A549 (cell line): ENCODE data around the gene GPR78. TPM values are rescaled to one million over a fixed set of nuclear protein-coding genes. Genes with fewer than 3 reads are reported as not detected.
A peak's percentile ranks its signal among the peaks of the same experiment; 100 is the strongest.

Experiments
- ATAC-seq, 2 experiments: fragments of 200-7000 bp in 1 of 2; fragments of >200 bp in 1 of 2; cut with Nextera tagmentation in 1 of 2; cut with Tn5 transposase in 1 of 2; 3 replicates each; pipeline versions ENCODE4 v1.8.0 to v1.9.1; 2018 to 2020; ENCODE audit warnings: mild to moderate bottlenecking in 1 of 2, moderate library complexity in 1 of 2
- CTCF ChIA-PET: fragments of 300-600 bp; sonication (Branson Sonifier 250); formaldehyde crosslinking; extraction: SDS; loops from one replicate; lab custom pipeline; 2021; ENCODE audit warnings: antibody characterized with exemption, inconsistent platforms; lab: Yijun Ruan, JAX
- POLR2A ChIA-PET: fragments of 350-600 bp; formaldehyde crosslinking; extraction: SDS; loops from one replicate; lab custom pipeline; 2021; ENCODE audit warnings: antibody characterized with exemption, inconsistent platforms; lab: Yijun Ruan, JAX
- DNase-seq, 2 experiments: peaks; one replicate each; pipeline versions ENCODE4 v3.0.0 to v3.0.0-alpha.2; 2011 to 2016; ENCODE audit warnings: low read depth in 1 of 2, low spot score in 1 of 2
- FAIRE-seq: peaks from 2 replicates; lab custom pipeline; 2011; peaks lifted over from hg19 to GRCh38; lab: Jason Lieb, UNC
- H3K27ac ChIP-seq, 2 experiments: fragments of >200 bp; sonication (Bioruptor Twin); formaldehyde crosslinking; 3 replicates each; pipeline ENCODE4 v1.5.1; 2016 to 2017
- H3K4me1 ChIP-seq: fragments of >200 bp; sonication (Bioruptor Twin); formaldehyde crosslinking; 3 replicates; pipeline ENCODE4 v1.6.1; 2016
- H3K4me2 ChIP-seq: fragments of >200 bp; sonication (Bioruptor Twin); formaldehyde crosslinking; 3 replicates; pipeline ENCODE4 v1.6.1; 2016
- H3K4me3 ChIP-seq: fragments of >200 bp; sonication (Bioruptor Twin); formaldehyde crosslinking; 3 replicates; pipeline ENCODE4 v1.5.1; 2016
- H3K9me3 ChIP-seq: fragments of >200 bp; sonication (Bioruptor Twin); formaldehyde crosslinking; 3 replicates; pipeline ENCODE4 v1.6.1; 2016
- BCL3 ChIP-seq: fragments of >200 bp; sonication (Bioruptor Twin); formaldehyde crosslinking; IDR thresholded peaks from 3 replicates; pipeline ENCODE4 v1.6.1; 2016
- BHLHE40 ChIP-seq: IDR thresholded peaks from 2 replicates; pipeline ENCODE4 v1.6.1; 2012; ENCODE audit warnings: low read depth, low read length, inconsistent platforms
- CBX2 ChIP-seq: fragments of 200-600 bp; sonication (generic); IDR thresholded peaks from 2 replicates; pipeline ENCODE4 v1.6.1; 2016; ENCODE audit warnings: low read depth, mild to moderate bottlenecking, borderline replicate concordance
- CEBPB ChIP-seq, 2 experiments: fragments of >200 bp in 1 of 2; sonication (Bioruptor Twin) in 1 of 2; formaldehyde crosslinking in 1 of 2; IDR thresholded peaks; 2 replicates each; pipeline ENCODE4 v1.6.1; 2012 to 2016
- CHD4 ChIP-seq: fragments of 200-600 bp; sonication (generic); IDR thresholded peaks from 2 replicates; pipeline ENCODE4 v1.6.1; 2016; ENCODE audit warnings: antibody characterized with exemption, mild to moderate bottlenecking, borderline replicate concordance
- EHF ChIP-seq: fragments of 250-450 bp; sonication (Bioruptor Pico); IDR thresholded peaks from 2 replicates; pipeline ENCODE4 v1.5.0; 2020; ENCODE audit warnings: mild to moderate bottlenecking
- ESRRA ChIP-seq: fragments of 150-350 bp; IDR thresholded peaks from 2 replicates; pipeline ENCODE4 v1.6.1; 2014; ENCODE audit warnings: mild to moderate bottlenecking, low read length, borderline replicate concordance
- FOSB ChIP-seq: fragments of 250-450 bp; sonication (Bioruptor Pico); IDR thresholded peaks from 2 replicates; pipeline ENCODE4 v1.5.0; 2020; ENCODE audit warnings: mild to moderate bottlenecking, moderate library complexity
- HOXB13 ChIP-seq: fragments of 250-450 bp; sonication (Bioruptor Pico); IDR thresholded peaks from 2 replicates; pipeline ENCODE4 v1.5.0; 2020; ENCODE audit warnings: low read depth, mild to moderate bottlenecking, moderate library complexity
- JUN ChIP-seq, 2 experiments: fragments of >200 bp; sonication (Bioruptor Twin); formaldehyde crosslinking; IDR thresholded peaks; 2 replicates in 1 of 2; 3 replicates in 1 of 2; pipeline ENCODE4 v1.6.1; 2016 to 2017
- KDM5A ChIP-seq: fragments of 200-600 bp; sonication (generic); IDR thresholded peaks from 2 replicates; pipeline ENCODE4 v1.6.1; 2016; ENCODE audit warnings: antibody characterized with exemption, mild to moderate bottlenecking
- MAFK ChIP-seq: fragments of 450-650 bp; IDR thresholded peaks from 2 replicates; pipeline ENCODE4 v1.6.1; 2014; ENCODE audit not compliant: partially characterized antibody
- MAZ ChIP-seq: fragments of 150-350 bp; IDR thresholded peaks from 2 replicates; pipeline ENCODE4 v1.6.1; 2014; ENCODE audit warnings: antibody characterized with exemption, low read depth, low read length, borderline replicate concordance
- MYC ChIP-seq: IDR thresholded peaks from 2 replicates; pipeline ENCODE4 v1.6.1; 2012; ENCODE audit warnings: mild to moderate bottlenecking, inconsistent platforms, low read length, improper control_type of control experiment, borderline replicate concordance
- PHF8 ChIP-seq: fragments of 200-600 bp; sonication (generic); IDR thresholded peaks from 2 replicates; pipeline ENCODE4 v1.6.1; 2016; ENCODE audit warnings: low read depth, mild to moderate bottlenecking, antibody characterized with exemption, moderate library complexity, borderline replicate concordance
- POLR2A ChIP-seq: IDR thresholded peaks from 2 replicates; pipeline ENCODE4 v1.6.1; 2012; ENCODE audit warnings: mild to moderate bottlenecking, low read length
- RFX5 ChIP-seq: fragments of 450-650 bp; IDR thresholded peaks from 2 replicates; pipeline ENCODE4 v1.7.1; 2014; ENCODE audit warnings: antibody characterized with exemption, mild to moderate bottlenecking, moderate library complexity
- SREBF2 ChIP-seq: fragments of 450-650 bp; IDR thresholded peaks from 2 replicates; pipeline ENCODE4 v1.6.1; 2014; ENCODE audit warnings: mild to moderate bottlenecking, moderate library complexity
- TFCP2L1 ChIP-seq: fragments of 250-450 bp; sonication (Bioruptor Pico); IDR thresholded peaks from 2 replicates; pipeline ENCODE4 v1.5.0; 2021; ENCODE audit warnings: mild to moderate bottlenecking
- USF2 ChIP-seq: fragments of 450-650 bp; IDR thresholded peaks from 2 replicates; pipeline ENCODE4 v1.6.1; 2014; ENCODE audit warnings: antibody characterized with exemption
- ZSCAN20 ChIP-seq: fragments of 250-450 bp; sonication (Bioruptor Pico); IDR thresholded peaks from 2 replicates; pipeline ENCODE4 v1.8.0; 2022; ENCODE audit warnings: mild to moderate bottlenecking, moderate library complexity
- WGBS: methylation state at CpG from one replicate; pipeline ENCODE4 v1.1.6; 2017; ENCODE audit errors: missing lambda C conversion rate; 5-methylcytosine and 5-hydroxymethylcytosine counted together
- polyA plus RNA-seq, 4 experiments: library from polyadenylated mRNA; depleted of rRNA in 3 of 4; stranded (reverse); fragments of >200 nt; fragmentation: RNase III in 1 of 4; extraction: RNeasy Plus Mini Kit Qiagen cat#74134 plus additional on column Dnase treatment in 1 of 4; gene quantifications; 2 replicates in 3 of 4; 3 replicates in 1 of 4; pipeline ENCODE4 v1.2.3, GENCODE V29; 2011 to 2017
- TF ChIP-seq, protein P1 (sequence below): fragments of 150-350 bp; IDR thresholded peaks from 2 replicates; pipeline ENCODE4 v1.6.1; 2014; ENCODE audit warnings: low read depth, mild to moderate bottlenecking, low read length
- TF ChIP-seq, protein P2 (sequence below): IDR thresholded peaks from 2 replicates; pipeline ENCODE4 v1.6.1; 2012; ENCODE audit warnings: low read depth, borderline replicate concordance
- TF ChIP-seq, protein P3 (sequence below): fragments of >200 bp; sonication (Bioruptor Twin); formaldehyde crosslinking; IDR thresholded peaks from 3 replicates; pipeline ENCODE4 v1.5.1; 2016

GPR78 gene
- polyA plus RNA-seq, 2 of the 4 experiments (the other 2 are of a cell fraction) = 0.09 TPM; not detected in 1

DNA sequence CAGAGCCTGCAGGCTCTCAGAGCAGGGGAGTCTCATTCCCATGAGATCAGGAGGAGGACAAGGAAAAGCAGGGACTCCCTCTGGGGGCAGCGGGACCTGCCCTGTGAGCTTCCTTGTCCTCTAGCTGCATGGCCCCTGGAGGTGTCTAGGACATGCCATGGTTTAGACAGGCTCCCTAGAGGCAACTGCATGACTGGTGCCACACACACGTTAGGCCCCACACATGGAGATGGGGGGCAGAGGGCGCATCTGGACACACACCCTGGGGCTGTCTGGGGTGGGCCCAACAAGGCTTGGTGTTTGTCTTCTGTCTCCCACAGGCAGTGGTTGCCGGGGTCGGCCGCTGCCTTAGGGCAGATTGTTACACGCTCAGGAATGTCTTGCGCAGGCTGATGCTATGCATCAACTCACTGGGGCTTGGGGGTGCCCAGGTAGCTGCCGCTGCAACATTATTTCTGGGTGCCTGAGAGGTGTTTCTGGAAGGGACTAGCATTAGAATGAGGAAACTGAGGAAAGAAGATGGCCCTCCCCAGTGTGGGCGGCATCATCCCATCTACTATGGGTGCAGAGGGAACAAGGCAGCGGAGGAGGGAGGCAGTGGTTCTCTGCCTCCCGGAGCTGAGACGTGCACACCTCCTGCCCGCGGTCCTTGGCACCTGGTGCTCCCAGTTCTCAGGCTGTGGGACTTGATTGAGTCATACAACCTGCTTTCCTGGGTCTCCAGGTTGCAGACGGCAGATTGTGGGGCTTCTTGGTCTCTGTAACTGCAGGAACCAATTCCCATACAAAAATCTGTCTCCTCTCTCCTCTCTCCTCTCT, 32.1 kb upstream of the GPR78 start:
- no peak for ATAC-seq

GRCh38 chr4:8548731-8549351, 31.4 kb upstream of the GPR78 start:
- no peak for ATAC-seq
- Histone ChIP-seq H3K9me3 (no peaks in the 10 kb centered on the region), H3K4me2 (no peak overlapping the region), H3K4me3 (no peak overlapping the region), H3K27ac (no peak overlapping the region), H3K4me1 (peaks cover 6% of the 10 kb centered on the region; the same call in 1 of the 3 replicates)
- TF ChIP-seq ESRRA (no peak), KDM5A (no peak), FOSB (CRISPR knock-in tag) (no peak), TFCP2L1 (no peak), BCL3 (no peak), MAZ (no peak), POLR2A (no peak), CEBPB (IDR thresholded peaks at IDR 0.05) (no peak), CBX2 (no peak)
- TF ChIP-seq, protein P1, sequence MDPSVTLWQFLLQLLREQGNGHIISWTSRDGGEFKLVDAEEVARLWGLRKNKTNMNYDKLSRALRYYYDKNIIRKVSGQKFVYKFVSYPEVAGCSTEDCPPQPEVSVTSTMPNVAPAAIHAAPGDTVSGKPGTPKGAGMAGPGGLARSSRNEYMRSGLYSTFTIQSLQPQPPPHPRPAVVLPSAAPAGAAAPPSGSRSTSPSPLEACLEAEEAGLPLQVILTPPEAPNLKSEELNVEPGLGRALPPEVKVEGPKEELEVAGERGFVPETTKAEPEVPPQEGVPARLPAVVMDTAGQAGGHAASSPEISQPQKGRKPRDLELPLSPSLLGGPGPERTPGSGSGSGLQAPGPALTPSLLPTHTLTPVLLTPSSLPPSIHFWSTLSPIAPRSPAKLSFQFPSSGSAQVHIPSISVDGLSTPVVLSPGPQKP = no peak
- 84% methylated on average over 13 of the region's 14 CpGs for WGBS
- ChIA-PET POLR2A (no interaction called here), CTCF (interaction anchor here (0.5 to 1.7 kb wide), 3 partner anchors 9 to 80 kb away, joined by 3 to 5 read pairs (median 3); no protein-coding TSS in a partner anchor)
- DNase-seq = no peak
- no peak for FAIRE-seq

More for the DNA sequence above, 32.1 kb upstream of the GPR78 start:
- Histone ChIP-seq H3K4me3 (no peak overlapping the region), H3K4me2 (no peak overlapping the region), H3K27ac (no peak overlapping the region), H3K9me3 (no peaks in the 10 kb centered on the region), H3K4me1 (peaks cover 6% of the 10 kb centered on the region; the same call in 1 of the 3 replicates)
- no peak for FAIRE-seq
- WGBS = 83% methylated on average over 7 of the region's 16 CpGs
- no peak for DNase-seq
- CTCF ChIA-PET = interaction anchor here (0.6 to 1.7 kb wide), 5 partner anchors 10 to 80 kb away, joined by 3 to 5 read pairs (median 3); no protein-coding TSS in a partner anchor
- POLR2A ChIA-PET = no interaction called here
- TF ChIP-seq MYC = no peak
- TF ChIP-seq USF2 = no peak
- no peak for TF ChIP-seq KDM5A
- TF ChIP-seq ESRRA = no peak
- TF ChIP-seq, protein P2, sequence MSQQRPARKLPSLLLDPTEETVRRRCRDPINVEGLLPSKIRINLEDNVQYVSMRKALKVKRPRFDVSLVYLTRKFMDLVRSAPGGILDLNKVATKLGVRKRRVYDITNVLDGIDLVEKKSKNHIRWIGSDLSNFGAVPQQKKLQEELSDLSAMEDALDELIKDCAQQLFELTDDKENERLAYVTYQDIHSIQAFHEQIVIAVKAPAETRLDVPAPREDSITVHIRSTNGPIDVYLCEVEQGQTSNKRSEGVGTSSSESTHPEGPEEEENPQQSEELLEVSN = no peak
- no peak for TF ChIP-seq EHF
- no peak for TF ChIP-seq CBX2
- no peak for TF ChIP-seq MAFK
- no peak for TF ChIP-seq BHLHE40

GRCh38 chr4:8549352-8549931, 30.8 kb upstream of the GPR78 start:
- ChIA-PET CTCF (interaction anchor here (1.2 kb wide), 1 partner anchor 81 kb away, joined by 3 read pairs; no protein-coding TSS in a partner anchor), POLR2A (no interaction called here)
- Histone ChIP-seq H3K4me2 (no peak overlapping the region), H3K4me1 (peaks cover 6% of the 10 kb centered on the region; the same call in 1 of the 3 replicates), H3K9me3 (no peaks in the 10 kb centered on the region), H3K27ac (no peak overlapping the region), H3K4me3 (no peak overlapping the region)
- 76% methylated on average over 6 of the region's 11 CpGs for WGBS
- FAIRE-seq (no peak), DNase-seq (no peak), ATAC-seq (0 out of 6 replicates have a peak, but pooled peaks of 1 of the 2 experiments have one; percentile 31)
- TF ChIP-seq, protein P3, sequence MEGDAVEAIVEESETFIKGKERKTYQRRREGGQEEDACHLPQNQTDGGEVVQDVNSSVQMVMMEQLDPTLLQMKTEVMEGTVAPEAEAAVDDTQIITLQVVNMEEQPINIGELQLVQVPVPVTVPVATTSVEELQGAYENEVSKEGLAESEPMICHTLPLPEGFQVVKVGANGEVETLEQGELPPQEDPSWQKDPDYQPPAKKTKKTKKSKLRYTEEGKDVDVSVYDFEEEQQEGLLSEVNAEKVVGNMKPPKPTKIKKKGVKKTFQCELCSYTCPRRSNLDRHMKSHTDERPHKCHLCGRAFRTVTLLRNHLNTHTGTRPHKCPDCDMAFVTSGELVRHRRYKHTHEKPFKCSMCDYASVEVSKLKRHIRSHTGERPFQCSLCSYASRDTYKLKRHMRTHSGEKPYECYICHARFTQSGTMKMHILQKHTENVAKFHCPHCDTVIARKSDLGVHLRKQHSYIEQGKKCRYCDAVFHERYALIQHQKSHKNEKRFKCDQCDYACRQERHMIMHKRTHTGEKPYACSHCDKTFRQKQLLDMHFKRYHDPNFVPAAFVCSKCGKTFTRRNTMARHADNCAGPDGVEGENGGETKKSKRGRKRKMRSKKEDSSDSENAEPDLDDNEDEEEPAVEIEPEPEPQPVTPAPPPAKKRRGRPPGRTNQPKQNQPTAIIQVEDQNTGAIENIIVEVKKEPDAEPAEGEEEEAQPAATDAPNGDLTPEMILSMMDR = no peak
- TF ChIP-seq JUN (IDR thresholded peaks at IDR 0.05) (no peak), MAFK (no peak), SREBF2 (no peak), PHF8 (no peak), RFX5 (no peak), CHD4 (no peak), MYC (no peak), HOXB13 (no peak), ZSCAN20 (CRISPR knock-in tag) (no peak)
- TF ChIP-seq, protein P1 = no peak
